ENCODE measurements around the gene SIGLEC1.

GRCh38 chr20:3739054-3739925 lies 26.9 kb upstream of the SIGLEC1 start:
- TF ChIP-seq CTCF (IDR thresholded peaks at IDR 0.05; ENCODE audit: control extremely low read depth in 1 of 3, insufficient read depth in 1 of 3, low read depth in 1 of 3, low read length in 3 of 3): no peak
- TF ChIP-seq MAX (IDR thresholded peaks at IDR 0.05): no peak
- TF ChIP-seq CHD7 (IDR thresholded peaks at IDR 0.05; ENCODE audit: insufficient replicate concordance, low read length): no peak
- TF ChIP-seq EP300 (IDR thresholded peaks at IDR 0.05; ENCODE audit: borderline replicate concordance in 1 of 2, low read depth in 2 of 2, low read length in 2 of 2): no peak
- TF ChIP-seq POLR2A (IDR thresholded peaks at IDR 0.05; ENCODE audit: control extremely low read depth in 1 of 2, low read depth in 2 of 2, low read length in 2 of 2): no peak
- no peak for TF ChIP-seq EGR1 (IDR thresholded peaks at IDR 0.05; ENCODE audit: borderline replicate concordance, low read depth, low read length)
- no peak for TF ChIP-seq EZH2 (IDR thresholded peaks at IDR 0.05; ENCODE audit: low read depth, low read length, severe bottlenecking)
- TF ChIP-seq CEBPB (IDR thresholded peaks at IDR 0.05; ENCODE audit: low read depth, low read length): no peak
- TF ChIP-seq ATF2 (IDR thresholded peaks at IDR 0.05; ENCODE audit: low read length): no peak
- no peak for TF ChIP-seq CREB1 (IDR thresholded peaks at IDR 0.05)

Measured in H1 (cell line).